GM13976 (cell line): ENCODE results near the gene SIRPB1.
"Not testable (repeated sequence)": the region's sequence is repeated elsewhere in the genome, so short reads cannot be mapped to it uniquely, and the experiment has no call there.

Experiments
- DNase-seq: peaks from one replicate; pipeline ENCODE4 v3.0.0; 2012; ENCODE audit warnings: low spot score
- CTCF ChIP-seq: IDR thresholded peaks from 2 replicates; pipeline ENCODE4 v1.5.1; 2012; ENCODE audit warnings: borderline replicate concordance, mild to moderate bottlenecking; ENCODE audit not compliant: insufficient read depth; ENCODE audit errors: extremely low read depth, missing control alignments, control extremely low read depth
- in situ Hi-C: fragments of 300-500 bp; cut with MboI; formaldehyde crosslinking; loops from one replicate; pipeline ENCODE4 v1.12.0; 2022; ENCODE audit warnings: low sequenced_read_pairs, mixed read lengths, inconsistent platforms; ENCODE audit not compliant: unreplicated experiment

Gene SIRPB1

GRCh38 chr20:1652104-1652503 lies 32.3 kb upstream of the SIRPB1 start:
- TF ChIP-seq CTCF = no peak
- in situ Hi-C loops = no loop called here
- DNase-seq = no peak

GRCh38 chr20:1651268-1652058 lies 31.7 kb upstream of the SIRPB1 start:
- in situ Hi-C loops = no loop called here
- TF ChIP-seq CTCF = no peak
- DNase-seq = no peak

GRCh38 chr20:1648101-1648500 lies 28.3 kb upstream of the SIRPB1 start:
- in situ Hi-C loops = no loop called here
- no peak for TF ChIP-seq CTCF

GRCh38 chr20:1646975-1647431 lies 27.2 kb upstream of the SIRPB1 start:
- no peak for DNase-seq
- no peak for TF ChIP-seq CTCF
- in situ Hi-C loops = no loop called here

More at GRCh38 chr20:1648101-1648500, 28.3 kb upstream of the SIRPB1 start:
- DNase-seq = no peak

- no peak for TF ChIP-seq CTCF
- DNase-seq = no peak
- in situ Hi-C loops = no loop called here
Measured at GRCh38 chr20:1644101-1644962, 24.5 kb upstream of the SIRPB1 start.

- in situ Hi-C loops, DNase-seq: not testable (repeated sequence)
Measured at GRCh38 chr20:1638643-1639042, 18.8 kb upstream of the SIRPB1 start.

- no peak for TF ChIP-seq CTCF
- in situ Hi-C loops = no loop called here
- no peak for DNase-seq
Measured at GRCh38 chr20:1637755-1638154, 17.9 kb upstream of the SIRPB1 start.
